GM19351 (cell line): Measurements from ENCODE around the gene MTHFSD.

ENCODE experiments used
- ATAC-seq: cut with Tn5 transposase; IDR thresholded peaks from one replicate; pipeline ENCODE4 v1.9.1; 2021; ENCODE audit warnings: mild to moderate bottlenecking, moderate library complexity; ENCODE audit not compliant: unreplicated experiment

MTHFSD gene

GRCh38 chr16:86531641-86532525 lies 23.2 kb downstream of the MTHFSD start:
- no peak for ATAC-seq

DNA sequence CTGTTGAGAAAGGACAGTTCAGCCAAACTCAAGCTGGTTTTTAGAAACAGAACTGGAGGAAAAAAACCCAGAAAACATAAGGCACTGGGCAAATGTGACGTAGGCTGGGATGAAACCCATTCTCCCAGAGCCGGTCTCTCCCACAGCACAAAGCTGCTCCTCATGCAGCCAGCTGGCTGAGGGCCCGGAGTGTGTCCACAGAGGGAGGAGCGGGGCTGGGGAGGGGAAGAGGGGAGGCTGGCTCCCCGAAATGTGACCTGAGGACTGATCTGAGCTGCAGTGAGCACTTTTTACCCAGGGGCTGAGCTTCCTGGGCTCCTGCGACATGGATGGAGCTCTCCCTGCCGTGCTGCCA lies 23.9 kb downstream of the MTHFSD start:
- no peak for ATAC-seq

- ATAC-seq, result no peak
Measured at GRCh38 chr16:86530251-86531190, 24.5 kb downstream of the MTHFSD start.

DNA sequence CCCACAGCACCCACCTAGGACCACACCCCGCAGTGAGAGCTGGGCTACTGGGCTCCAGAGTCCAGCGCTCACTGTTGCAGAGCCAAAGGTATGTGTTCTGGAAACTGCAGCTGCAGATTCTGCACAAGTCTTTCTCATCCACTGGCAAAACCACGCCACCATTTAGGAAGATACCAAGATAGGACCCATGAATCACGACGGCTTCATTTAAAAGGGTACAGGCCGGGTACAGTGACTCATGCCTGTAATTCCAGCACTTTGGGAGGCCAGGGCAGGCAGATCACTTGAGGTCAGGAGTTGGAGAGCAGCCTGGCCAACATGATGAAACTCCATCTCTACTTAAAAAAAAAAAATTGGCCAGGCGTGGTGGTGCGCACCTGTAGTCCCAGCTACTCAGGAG lies 25.9 kb downstream of the MTHFSD start:
- ATAC-seq, result no peak

DNA sequence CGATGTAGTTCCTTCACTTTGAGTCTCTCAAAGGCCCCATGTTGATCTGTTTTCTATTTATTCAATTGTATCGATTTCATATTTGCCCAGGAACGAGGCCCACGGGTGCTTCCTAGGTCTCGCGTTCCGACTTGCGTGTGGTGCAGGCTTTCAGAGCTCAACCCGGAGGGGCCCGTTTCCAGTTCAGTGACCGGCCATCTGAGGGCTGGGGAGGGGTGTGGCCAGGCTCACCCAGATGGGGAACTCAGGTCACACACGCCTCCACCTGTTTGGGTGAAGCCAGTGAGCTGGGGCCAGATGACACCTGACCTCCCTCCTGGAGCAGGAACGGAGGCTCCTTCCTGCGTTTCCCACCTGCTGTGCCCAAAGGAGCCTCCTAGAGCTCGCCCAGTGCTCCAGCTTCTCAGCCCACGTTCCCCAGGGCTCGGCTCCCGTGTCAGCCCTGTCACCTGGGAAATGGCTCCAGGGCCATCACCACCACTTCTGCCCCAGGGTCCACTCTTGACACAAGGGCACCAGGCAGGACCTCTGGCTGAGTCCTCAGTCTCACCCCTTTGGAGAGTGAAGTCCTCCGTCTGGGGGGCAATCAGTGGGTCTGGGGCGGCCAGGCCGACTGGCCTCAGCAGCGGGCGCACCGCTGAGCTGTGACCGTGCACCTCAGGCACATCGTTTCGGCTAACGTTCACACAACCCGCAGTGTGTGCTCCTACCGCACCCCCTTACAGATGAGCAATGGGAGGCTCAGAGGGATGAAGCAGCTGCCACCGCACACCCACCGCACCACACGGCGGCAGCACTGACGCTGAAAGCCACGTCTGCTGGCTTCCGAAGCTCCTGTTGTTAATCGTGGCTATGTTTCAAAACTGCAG lies 26.7 kb downstream of the MTHFSD start:
- ATAC-seq, result no peak

- no peak for ATAC-seq
Measured at GRCh38 chr16:86527366-86527765, 27.7 kb downstream of the MTHFSD start.

- ATAC-seq, result no peak
Measured at GRCh38 chr16:86525696-86526095, 29.3 kb downstream of the MTHFSD start.

DNA sequence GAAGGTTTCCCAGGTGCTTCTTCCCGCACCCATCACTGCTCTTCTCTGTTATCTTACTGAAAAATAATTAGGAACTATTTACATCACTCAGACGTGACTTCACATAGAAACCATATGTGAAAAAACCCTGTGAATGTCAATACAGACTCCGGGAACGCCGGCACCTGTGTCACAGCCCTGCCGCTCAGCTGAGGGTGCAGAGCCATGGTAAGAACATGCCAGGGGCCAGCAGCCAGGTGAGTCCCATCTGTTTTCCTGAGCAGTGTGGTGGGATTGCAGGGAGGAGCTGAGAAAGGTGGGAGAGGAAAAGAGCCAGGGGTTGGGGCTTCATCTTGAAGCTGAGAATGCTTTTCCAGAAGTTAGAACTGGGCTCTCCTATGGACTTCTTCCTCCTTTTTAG lies 31.0 kb downstream of the MTHFSD start:
- ATAC-seq, result no peak

- no peak for ATAC-seq
Measured at GRCh38 chr16:86523166-86523740, 31.8 kb downstream of the MTHFSD start.

DNA sequence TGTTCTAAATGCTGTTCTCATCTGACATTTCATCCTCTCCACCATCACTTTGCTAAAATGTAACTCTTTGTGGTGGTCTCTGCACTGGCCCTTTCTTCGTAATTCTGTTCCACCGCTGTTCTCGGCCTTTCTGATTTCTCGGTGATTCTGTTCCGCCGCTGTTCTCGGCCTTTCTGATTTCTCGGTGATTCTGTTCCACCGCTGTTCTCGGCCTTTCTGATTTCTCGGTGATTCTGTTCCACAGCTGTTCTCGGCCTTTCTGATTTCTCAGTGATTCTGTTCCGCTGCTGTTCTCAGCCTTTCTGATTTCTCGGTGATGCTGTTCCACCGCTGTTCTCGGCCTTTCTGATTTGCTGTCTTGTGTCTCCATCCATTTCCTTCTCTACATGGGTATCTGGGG lies 32.4 kb downstream of the MTHFSD start:
- ATAC-seq, result no peak

GRCh38 chr16:86521236-86522197 lies 33.5 kb downstream of the MTHFSD start:
- ATAC-seq, result no peak

- no peak for ATAC-seq
Measured at GRCh38 chr16:86520317-86521210, 34.5 kb downstream of the MTHFSD start.

GRCh38 chr16:86519649-86520316 lies 35.3 kb downstream of the MTHFSD start:
- ATAC-seq, result no peak

GRCh38 chr16:86519007-86519648 lies 35.9 kb downstream of the MTHFSD start:
- no peak for ATAC-seq

- ATAC-seq, result no peak
Measured at GRCh38 chr16:86517652-86518258, 37.3 kb downstream of the MTHFSD start.

- no peak for ATAC-seq
Measured at GRCh38 chr16:86517033-86517432, 38.0 kb downstream of the MTHFSD start.

- ATAC-seq, result no peak
Measured at GRCh38 chr16:86516623-86517003, 38.4 kb downstream of the MTHFSD start.
